K562 (cell line): ENCODE measurements around the gene DTYMK. TPM values are rescaled to one million over a fixed set of nuclear protein-coding genes. Genes with fewer than 3 reads are reported as not detected.

Source experiments
- BHLHE40 ChIP-seq: IDR thresholded peaks from 2 replicates; pipeline ENCODE4 v1.6.1; 2011; ENCODE audit warnings: low read length, improper control_type of control experiment
- BRD4 ChIP-seq: fragments of 200-600 bp; sonication (generic); IDR thresholded peaks from 2 replicates; pipeline ENCODE4 v1.6.1; 2017; ENCODE audit warnings: inconsistent platforms
- CC2D1A ChIP-seq: fragments of 450-650 bp; IDR thresholded peaks from 2 replicates; pipeline ENCODE4 v1.6.1; 2017; ENCODE audit warnings: mild to moderate bottlenecking
- DDX20 ChIP-seq: fragments of 450-650 bp; IDR thresholded peaks from 2 replicates; pipeline ENCODE4 v1.6.1; 2016; ENCODE audit warnings: missing genetic modification characterization, low read depth, mild to moderate bottlenecking, missing compliant biosample characterization, moderate library complexity
- HDAC2 ChIP-seq: fragments of 450-650 bp; IDR thresholded peaks from 2 replicates; pipeline ENCODE4 v1.6.1; 2016; ENCODE audit warnings: mild to moderate bottlenecking
- HEY1 ChIP-seq: fragments of 250-450 bp; sonication (Bioruptor Pico); IDR thresholded peaks from 2 replicates; pipeline ENCODE4 v1.5.0; 2020; ENCODE audit warnings: mild to moderate bottlenecking, moderate library complexity, borderline replicate concordance
- HLTF ChIP-seq: fragments of 450-650 bp; IDR thresholded peaks from 2 replicates; pipeline ENCODE4 v1.6.1; 2016
- LCOR ChIP-seq: sonication (generic); formaldehyde crosslinking; IDR thresholded peaks from 2 replicates; pipeline ENCODE4 v1.8.0; 2022; ENCODE audit warnings: mild to moderate bottlenecking, missing genetic modification reagents
- MCM7 ChIP-seq, 2 experiments: fragments of 450-650 bp; IDR thresholded peaks; 2 replicates each; pipeline ENCODE4 v1.6.1; 2016 to 2018
- MEIS2 ChIP-seq: fragments of 450-650 bp; IDR thresholded peaks from 2 replicates; pipeline ENCODE4 v1.6.1; 2014; ENCODE audit warnings: mild to moderate bottlenecking; ENCODE audit not compliant: partially characterized antibody
- MNT ChIP-seq, 2 experiments: fragments of 450-650 bp; conservative IDR thresholded peaks; 2 replicates each; pipeline ENCODE4 v1.6.1; 2017; ENCODE audit warnings: mild to moderate bottlenecking in 2 of 2, moderate library complexity in 2 of 2
- NR2F6 ChIP-seq: fragments of 450-650 bp; formaldehyde crosslinking; IDR thresholded peaks from 2 replicates; pipeline ENCODE4 v1.4.0; 2020; ENCODE audit warnings: mild to moderate bottlenecking
- PYGO2 ChIP-seq: fragments of 450-650 bp; IDR thresholded peaks from 2 replicates; pipeline ENCODE4 v1.6.1; 2016; ENCODE audit warnings: mild to moderate bottlenecking, missing genetic modification characterization, moderate library complexity, missing compliant biosample characterization
- SP1 ChIP-seq: sonication (generic); formaldehyde crosslinking; IDR thresholded peaks from 2 replicates; pipeline ENCODE4 v1.8.1; 2022; ENCODE audit warnings: mild to moderate bottlenecking, missing genetic modification reagents
- TAF9B ChIP-seq: fragments of 450-650 bp; IDR thresholded peaks from 2 replicates; pipeline ENCODE4 v1.6.1; 2018; ENCODE audit warnings: mild to moderate bottlenecking; ENCODE audit not compliant: partially characterized antibody
- TCF7 ChIP-seq: sonication (generic); IDR thresholded peaks from 2 replicates; pipeline ENCODE4 v1.6.1; 2016; ENCODE audit warnings: antibody characterized with exemption, borderline replicate concordance
- TEAD4 ChIP-seq, 2 experiments: sonication (generic) in 1 of 2; formaldehyde crosslinking in 1 of 2; IDR thresholded peaks; 2 replicates each; pipeline versions ENCODE4 v1.6.1 to v1.8.0; 2012 to 2022; ENCODE audit warnings: borderline replicate concordance in 1 of 2, inconsistent platforms in 1 of 2, low read length in 1 of 2, mild to moderate bottlenecking in 1 of 2, missing genetic modification reagents in 1 of 2
- ZNF224 ChIP-seq: sonication (generic); formaldehyde crosslinking; IDR thresholded peaks from 2 replicates; pipeline ENCODE4 v1.8.0; 2022; ENCODE audit warnings: mild to moderate bottlenecking, missing genetic modification reagents
- ZNF511 ChIP-seq: sonication (generic); formaldehyde crosslinking; IDR thresholded peaks from 2 replicates; pipeline ENCODE4 v1.8.0; 2022; ENCODE audit warnings: mild to moderate bottlenecking, missing genetic modification reagents
- ZNF589 ChIP-seq: fragments of 200-800 bp; sonication (Bioruptor generic); IDR thresholded peaks from 2 replicates; pipeline ENCODE4 v1.6.1; 2016; ENCODE audit warnings: low read depth, missing genetic modification characterization, missing compliant biosample characterization
- ZNF695 ChIP-seq: fragments of 450-650 bp; formaldehyde crosslinking; IDR thresholded peaks from 2 replicates; pipeline ENCODE4 v1.4.0; 2020; ENCODE audit warnings: mild to moderate bottlenecking, moderate library complexity
- polyA plus RNA-seq, 8 experiments: library from polyadenylated mRNA; depleted of rRNA in 4 of 8; stranded (reverse) in 5 of 8; unstranded in 3 of 8; fragments of >200 nt; fragmentation: Nextera tagmentation in 2 of 8; fragmentation: Illumina TruSeq in 1 of 8; extraction: Ambion mirVana in 2 of 8; extraction: Trizol in 1 of 8; gene quantifications; 2 replicates each; pipeline versions ENCODE4 v1.2.1 to v1.2.3, GENCODE V29; 2011 to 2014; ENCODE audit warnings: inconsistent platforms in 1 of 8, missing spikeins in 1 of 8
- total RNA-seq, 7 experiments: library from RNA; depleted of rRNA in 6 of 7; stranded (reverse); fragments of >200 nt in 6 of 7; fragmentation: Illumina TruSeq in 2 of 7; extraction: Trizol in 2 of 7; gene quantifications; 2 replicates each; pipeline versions ENCODE4 v1.2.1 to v1.2.3, GENCODE V29; 2011 to 2021; ENCODE audit warnings: low replicate concordance in 1 of 7
- TF ChIP-seq, protein P1 (sequence below), 2 experiments: fragments of 450-650 bp; IDR thresholded peaks; 2 replicates each; pipeline ENCODE4 v1.6.1; 2018; ENCODE audit warnings: mild to moderate bottlenecking in 2 of 2, low read depth in 1 of 2; ENCODE audit not compliant: partially characterized antibody in 2 of 2

The DTYMK gene
- total and polyA plus RNA-seq, 9 of the 15 experiments (the other 6 are each of a cell fraction or from before 2014, with no cell fraction given), result 8.2 to 85.0 (median 47.9) TPM

GRCh38 chr2:241701399-241702154 lies 15.0 kb upstream of the DTYMK start, which contains the start of gene ING5 (continued):
- TF ChIP-seq MNT (conservative IDR thresholded peaks at IDR 0.05) (peak; percentile 95 to 98), NR2F6 (CRISPR knock-in tag) (no peak), ZNF695 (CRISPR knock-in tag) (no peak), MEIS2 (peak; percentile 10), TCF7 (no peak), TAF9B (no peak), ZNF589 (CRISPR knock-in tag) (no peak), CC2D1A (no peak), TEAD4 (IDR thresholded peaks at IDR 0.05; ENCODE audit: low read length) (no peak), TEAD4 (CRISPR knock-in tag; IDR thresholded peaks at IDR 0.05; ENCODE audit: borderline replicate concordance) (no peak), MCM7 (IDR thresholded peaks at IDR 0.05) (no peak), PYGO2 (tag) (no peak), ZNF511 (CRISPR knock-in tag) (0 out of 2 replicates have a peak, but pooled peaks have one; percentile 16), HEY1 (CRISPR knock-in tag) (no peak), ZNF224 (CRISPR knock-in tag) (no peak), BRD4 (no peak), DDX20 (no peak), HDAC2 (no peak), LCOR (CRISPR knock-in tag) (no peak), HLTF (no peak), BHLHE40 (no peak), SP1 (CRISPR knock-in tag) (peak; percentile 54; the same call in 1 of the 2 replicates)
- TF ChIP-seq, protein P1, sequence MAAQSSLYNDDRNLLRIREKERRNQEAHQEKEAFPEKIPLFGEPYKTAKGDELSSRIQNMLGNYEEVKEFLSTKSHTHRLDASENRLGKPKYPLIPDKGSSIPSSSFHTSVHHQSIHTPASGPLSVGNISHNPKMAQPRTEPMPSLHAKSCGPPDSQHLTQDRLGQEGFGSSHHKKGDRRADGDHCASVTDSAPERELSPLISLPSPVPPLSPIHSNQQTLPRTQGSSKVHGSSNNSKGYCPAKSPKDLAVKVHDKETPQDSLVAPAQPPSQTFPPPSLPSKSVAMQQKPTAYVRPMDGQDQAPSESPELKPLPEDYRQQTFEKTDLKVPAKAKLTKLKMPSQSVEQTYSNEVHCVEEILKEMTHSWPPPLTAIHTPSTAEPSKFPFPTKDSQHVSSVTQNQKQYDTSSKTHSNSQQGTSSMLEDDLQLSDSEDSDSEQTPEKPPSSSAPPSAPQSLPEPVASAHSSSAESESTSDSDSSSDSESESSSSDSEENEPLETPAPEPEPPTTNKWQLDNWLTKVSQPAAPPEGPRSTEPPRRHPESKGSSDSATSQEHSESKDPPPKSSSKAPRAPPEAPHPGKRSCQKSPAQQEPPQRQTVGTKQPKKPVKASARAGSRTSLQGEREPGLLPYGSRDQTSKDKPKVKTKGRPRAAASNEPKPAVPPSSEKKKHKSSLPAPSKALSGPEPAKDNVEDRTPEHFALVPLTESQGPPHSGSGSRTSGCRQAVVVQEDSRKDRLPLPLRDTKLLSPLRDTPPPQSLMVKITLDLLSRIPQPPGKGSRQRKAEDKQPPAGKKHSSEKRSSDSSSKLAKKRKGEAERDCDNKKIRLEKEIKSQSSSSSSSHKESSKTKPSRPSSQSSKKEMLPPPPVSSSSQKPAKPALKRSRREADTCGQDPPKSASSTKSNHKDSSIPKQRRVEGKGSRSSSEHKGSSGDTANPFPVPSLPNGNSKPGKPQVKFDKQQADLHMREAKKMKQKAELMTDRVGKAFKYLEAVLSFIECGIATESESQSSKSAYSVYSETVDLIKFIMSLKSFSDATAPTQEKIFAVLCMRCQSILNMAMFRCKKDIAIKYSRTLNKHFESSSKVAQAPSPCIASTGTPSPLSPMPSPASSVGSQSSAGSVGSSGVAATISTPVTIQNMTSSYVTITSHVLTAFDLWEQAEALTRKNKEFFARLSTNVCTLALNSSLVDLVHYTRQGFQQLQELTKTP (IDR thresholded peaks at IDR 0.05; ENCODE audit: low read depth in 1 of 2, partially characterized antibody in 2 of 2), result no peak
